Panc1 (cell line): ENCODE data around the gene YY1. TPM values are rescaled to one million over a fixed set of nuclear protein-coding genes. Genes with fewer than 3 reads are reported as not detected.

Experiments
- ATAC-seq: fragments of 200-7000 bp; cut with Tn5 transposase; 2 replicates; pipeline ENCODE4 v1.9.1; 2020; ENCODE audit warnings: mild to moderate bottlenecking, moderate library complexity
- BruUV-seq: library from RNA; stranded (reverse); fragments of 400-500 nt; replicated peaks from 2 replicates; lab custom pipeline; 2021; lab: Mats Ljungman, UMichigan
- CTCF ChIA-PET: fragments of 300-600 bp; sonication (Branson Sonifier 250); formaldehyde crosslinking; loops from one replicate; lab custom pipeline; 2022; ENCODE audit warnings: antibody characterized with exemption; lab: Charles Lee
- POLR2A ChIA-PET: fragments of 300-600 bp; sonication (Branson Sonifier 250); formaldehyde crosslinking; loops from one replicate; lab custom pipeline; 2022; ENCODE audit warnings: antibody characterized with exemption; lab: Charles Lee
- DNase-seq: peaks from one replicate; pipeline ENCODE4 v3.0.0-alpha.2; 2010; ENCODE audit warnings: low read depth, low spot score
- H3K27ac ChIP-seq: 2 replicates; pipeline ENCODE4 v1.5.1; 2011; ENCODE audit warnings: mild to moderate bottlenecking, low read length, inconsistent platforms
- H3K27me3 ChIP-seq: fragments of 200-500 bp; sonication (Bioruptor generic); 2 replicates; pipeline ENCODE4 v1.6.0; 2014; ENCODE audit warnings: low read length, inconsistent platforms; ENCODE audit not compliant: control insufficient read depth, insufficient read depth
- H3K36me3 ChIP-seq: fragments of 200-500 bp; sonication (Bioruptor generic); 2 replicates; pipeline ENCODE4 v1.5.1; 2014; ENCODE audit warnings: inconsistent platforms, mild to moderate bottlenecking, low read length, moderate library complexity; ENCODE audit not compliant: control insufficient read depth, insufficient read depth
- H3K4me1 ChIP-seq: 2 replicates; pipeline ENCODE4 v1.5.1; 2011; ENCODE audit warnings: inconsistent platforms, mild to moderate bottlenecking, low read length, moderate library complexity; ENCODE audit not compliant: control insufficient read depth, insufficient read depth
- H3K4me3 ChIP-seq, 2 experiments: 2 replicates each; pipeline ENCODE4 v1.5.1; 2011 to 2012; ENCODE audit warnings: low read depth in 2 of 2, low read length in 2 of 2, mild to moderate bottlenecking in 2 of 2, inconsistent platforms in 1 of 2, moderate library complexity in 1 of 2
- H3K9me3 ChIP-seq: fragments of 200-500 bp; sonication (Bioruptor generic); 2 replicates; pipeline ENCODE4 v1.5.1; 2014; ENCODE audit warnings: low read depth, mild to moderate bottlenecking, inconsistent platforms, low read length, moderate library complexity; ENCODE audit not compliant: control insufficient read depth, insufficient read depth
- CTCF ChIP-seq: fragments of 450-650 bp; IDR thresholded peaks from 2 replicates; pipeline ENCODE4 v1.5.1; 2017; ENCODE audit warnings: mild to moderate bottlenecking
- POLR2AphosphoS5 ChIP-seq: IDR thresholded peaks from 2 replicates; pipeline ENCODE4 v1.6.1; 2012; ENCODE audit warnings: mild to moderate bottlenecking, low read depth, low read length, moderate library complexity
- REST ChIP-seq, 2 experiments: IDR thresholded peaks; 2 replicates each; pipeline ENCODE4 v1.6.1; 2011 to 2012; ENCODE audit warnings: low read depth in 2 of 2, control low read depth in 1 of 2, low read length in 1 of 2, mild to moderate bottlenecking in 1 of 2, moderate library complexity in 1 of 2; ENCODE audit not compliant: insufficient read depth in 1 of 2
- SIN3A ChIP-seq: IDR thresholded peaks from 2 replicates; pipeline ENCODE4 v1.6.1; 2012; ENCODE audit warnings: low read depth, mild to moderate bottlenecking, low read length, moderate library complexity, borderline replicate concordance; ENCODE audit not compliant: insufficient read depth
- TCF7L2 ChIP-seq: IDR thresholded peaks from 2 replicates; pipeline ENCODE4 v1.6.1; 2011; ENCODE audit warnings: mild to moderate bottlenecking, low read depth, low read length, inconsistent platforms
- in situ Hi-C: cut with HindIII; loops from 2 replicates; pipeline ENCODE4 v1.10.0; 2016; ENCODE audit warnings: low sequenced_read_pairs, low pct_unique_long_range_greater_than_20kb
- intact Hi-C: fragments of 100-400 bp; cut with micrococcal nuclease; formaldehyde crosslinking; loops from one replicate; pipeline ENCODE4 v1.10.0; 2022; ENCODE audit not compliant: unreplicated experiment
- total RNA-seq: library from RNA; stranded (reverse); gene quantifications from one replicate; pipeline ENCODE4 v1.2.1, GENCODE V29; 2021; ENCODE audit not compliant: unreplicated experiment

YY1 gene
- total RNA-seq, 1 experiment from 2014 or later, result 71.3 TPM

GRCh38 chr14:100246809-100247428 is 8.0 kb downstream of the YY1 start:
- Histone ChIP-seq H3K9me3 (no peaks in the 10 kb centered on the region), H3K4me3 (no peak overlapping the region), H3K4me1 (peaks cover 28% of the 10 kb centered on the region), H3K36me3 (no peaks in the 10 kb centered on the region), H3K27me3 (no peaks in the 10 kb centered on the region), H3K27ac (no peak overlapping the region)
- DNase-seq (no peak), ATAC-seq (peak; percentile 83)
- TF ChIP-seq CTCF, result peak; percentile 76
- TF ChIP-seq SIN3A, result no peak
- BruUV-seq, result TSS peak; percentile 18
- POLR2A ChIA-PET, result no interaction called here
- in situ Hi-C loops (no loop called here), intact Hi-C loops (no loop called here)
- CTCF ChIA-PET, result interaction anchor here (0.7 to 1.0 kb wide), 3 partner anchors 11 to 133 kb away, joined by 3 read pairs; no protein-coding TSS in a partner anchor

GRCh38 chr14:100250732-100251465 is 12.0 kb downstream of the YY1 start:
- H3K4me3 ChIP-seq, result no peak overlapping the region
- no peaks in the 10 kb centered on the region for H3K36me3 ChIP-seq
- intact Hi-C loops (no loop called here), in situ Hi-C loops (no loop called here)
- no peaks in the 10 kb centered on the region for H3K9me3 ChIP-seq
- H3K27me3 ChIP-seq, result no peaks in the 10 kb centered on the region
- no TSS peak for BruUV-seq
- ATAC-seq (no peak), DNase-seq (no peak)
- ChIA-PET CTCF (interaction anchor here (0.6 kb wide), 1 partner anchor 10 kb away, joined by 3 read pairs; no protein-coding TSS in a partner anchor), POLR2A (interaction anchor here (0.6 kb wide), 2 partner anchors 9 to 18 kb away, joined by 3 to 4 read pairs; no protein-coding TSS in a partner anchor)
- TF ChIP-seq POLR2AphosphoS5, result no peak
- no peak for TF ChIP-seq CTCF
- TF ChIP-seq TCF7L2, result no peak
- no peak for TF ChIP-seq REST (IDR thresholded peaks at IDR 0.05; ENCODE audit: insufficient read depth in 1 of 2, low read depth in 2 of 2, low read length in 1 of 2)
- no peak for TF ChIP-seq SIN3A
- H3K4me1 ChIP-seq, result peaks cover 15% of the 10 kb centered on the region
- H3K27ac ChIP-seq, result no peak overlapping the region
